HepG2 (cell line): ENCODE measurements around the gene CYTH1. TPM values are rescaled to one million over a fixed set of nuclear protein-coding genes. Genes with fewer than 3 reads are reported as not detected.
A peak's percentile ranks its signal among the peaks of the same experiment; 100 is the strongest.

Experiments
- FOXJ3 ChIP-seq: sonication (generic); formaldehyde crosslinking; IDR thresholded peaks from 2 replicates; pipeline ENCODE4 v1.4.0; 2020; ENCODE audit warnings: missing genetic modification reagents, mild to moderate bottlenecking, borderline replicate concordance
- GPN1 ChIP-seq: sonication (generic); formaldehyde crosslinking; IDR thresholded peaks from 2 replicates; pipeline ENCODE4 v1.5.1; 2020; ENCODE audit warnings: missing genetic modification reagents, borderline replicate concordance
- HDAC6 ChIP-seq: fragments of 200-600 bp; sonication (generic); IDR thresholded peaks from 2 replicates; pipeline ENCODE4 v1.7.0; 2017; ENCODE audit warnings: mild to moderate bottlenecking, antibody characterized with exemption, low read length, low read depth
- HNRNPH1 ChIP-seq: fragments of 200-400 bp; formaldehyde crosslinking; optimal IDR thresholded peaks from 2 replicates; pipeline ENCODE3; 2017; ENCODE audit warnings: mild to moderate bottlenecking, low read depth, low read length
- MYC ChIP-seq: sonication (generic); formaldehyde crosslinking; IDR thresholded peaks from 2 replicates; pipeline ENCODE4 v1.9.0; 2021; ENCODE audit warnings: missing genetic modification reagents, borderline replicate concordance
- NCOA1 ChIP-seq: sonication (generic); formaldehyde crosslinking; IDR thresholded peaks from 2 replicates; pipeline ENCODE4 v1.9.0; 2021; ENCODE audit warnings: missing genetic modification reagents
- NONO ChIP-seq, 2 experiments: fragments of 450-650 bp in 1 of 2; sonication (generic) in 1 of 2; formaldehyde crosslinking in 1 of 2; IDR thresholded peaks in 1 of 2; conservative IDR thresholded peaks in 1 of 2; 2 replicates each; pipeline versions ENCODE4 v1.6.1 to v1.8.0; 2017 to 2022; ENCODE audit warnings: mild to moderate bottlenecking in 1 of 2, missing genetic modification reagents in 1 of 2, moderate library complexity in 1 of 2
- POLR2G ChIP-seq: fragments of 200-400 bp; formaldehyde crosslinking; IDR thresholded peaks from 2 replicates; pipeline ENCODE4 v1.6.1; 2018; ENCODE audit warnings: mild to moderate bottlenecking, low read depth, low read length, moderate library complexity
- RARG ChIP-seq: sonication (generic); formaldehyde crosslinking; IDR thresholded peaks from 2 replicates; pipeline ENCODE4 v1.4.0; 2020; ENCODE audit warnings: low read depth, mild to moderate bottlenecking, missing genetic modification reagents
- RBAK ChIP-seq: sonication (generic); formaldehyde crosslinking; IDR thresholded peaks from 2 replicates; pipeline ENCODE4 v1.5.1; 2020; ENCODE audit warnings: mild to moderate bottlenecking, missing genetic modification reagents
- RFXAP ChIP-seq: sonication (generic); formaldehyde crosslinking; IDR thresholded peaks from 2 replicates; pipeline ENCODE4 v1.4.0; 2020; ENCODE audit warnings: missing genetic modification reagents, borderline replicate concordance
- SATB2 ChIP-seq: sonication (generic); formaldehyde crosslinking; IDR thresholded peaks from 2 replicates; pipeline ENCODE4 v1.5.0; 2020; ENCODE audit warnings: missing genetic modification reagents
- TEAD3 ChIP-seq: optimal IDR thresholded peaks from 2 replicates; pipeline ENCODE3; 2016; ENCODE audit warnings: borderline replicate concordance
- TOE1 ChIP-seq: sonication (generic); formaldehyde crosslinking; IDR thresholded peaks from 2 replicates; pipeline ENCODE4 v1.4.0; 2020; ENCODE audit warnings: mild to moderate bottlenecking, missing genetic modification reagents
- ZBTB7B ChIP-seq: sonication (generic); formaldehyde crosslinking; IDR thresholded peaks from 2 replicates; pipeline ENCODE4 v1.4.0; 2020; ENCODE audit warnings: missing genetic modification reagents
- ZBTB8A ChIP-seq: sonication (generic); formaldehyde crosslinking; IDR thresholded peaks from 2 replicates; pipeline ENCODE4 v1.4.0; 2020; ENCODE audit warnings: mild to moderate bottlenecking, low read depth, missing genetic modification reagents, borderline replicate concordance
- ZFP36L1 ChIP-seq: sonication (generic); formaldehyde crosslinking; IDR thresholded peaks from 2 replicates; pipeline ENCODE4 v1.8.0; 2022; ENCODE audit warnings: mild to moderate bottlenecking, missing genetic modification reagents, moderate library complexity
- ZNF20 ChIP-seq: sonication (generic); formaldehyde crosslinking; IDR thresholded peaks from 2 replicates; pipeline ENCODE4 v1.4.0; 2020; ENCODE audit warnings: mild to moderate bottlenecking, moderate library complexity, missing genetic modification reagents
- ZNF205 ChIP-seq: IDR thresholded peaks from 2 replicates; pipeline ENCODE4 v1.6.1; 2018; ENCODE audit warnings: missing biosample characterization, missing genetic modification reagents
- ZNF501 ChIP-seq: sonication (generic); formaldehyde crosslinking; IDR thresholded peaks from 2 replicates; pipeline ENCODE4 v1.5.1; 2020; ENCODE audit warnings: mild to moderate bottlenecking, moderate library complexity, missing genetic modification reagents
- ZNF550 ChIP-seq: sonication (generic); formaldehyde crosslinking; IDR thresholded peaks from 2 replicates; pipeline ENCODE4 v1.4.0; 2020; ENCODE audit warnings: mild to moderate bottlenecking, missing genetic modification reagents, borderline replicate concordance
- ZNF772 ChIP-seq: sonication (generic); formaldehyde crosslinking; IDR thresholded peaks from 2 replicates; pipeline ENCODE4 v1.5.0; 2020; ENCODE audit warnings: mild to moderate bottlenecking, missing genetic modification reagents
- ZNF83 ChIP-seq: sonication (generic); formaldehyde crosslinking; IDR thresholded peaks from 2 replicates; pipeline ENCODE4 v1.4.0; 2020; ENCODE audit warnings: missing genetic modification reagents, mild to moderate bottlenecking, borderline replicate concordance
- ZSCAN21 ChIP-seq: sonication (generic); formaldehyde crosslinking; IDR thresholded peaks from 2 replicates; pipeline ENCODE4 v1.8.0; 2022; ENCODE audit warnings: mild to moderate bottlenecking, missing genetic modification reagents, moderate library complexity, borderline replicate concordance
- ZSCAN30 ChIP-seq: sonication (generic); formaldehyde crosslinking; IDR thresholded peaks from 2 replicates; pipeline ENCODE4 v1.5.0; 2020; ENCODE audit warnings: mild to moderate bottlenecking, missing genetic modification reagents
- polyA plus RNA-seq, 8 experiments: library from polyadenylated mRNA; depleted of rRNA in 3 of 8; stranded (reverse) in 7 of 8; unstranded in 1 of 8; fragments of >200 nt; fragmentation: Illumina TruSeq in 4 of 8; extraction: Trizol in 4 of 8; gene quantifications; 2 replicates each; pipeline versions ENCODE4 v1.2.1 to v1.2.3, GENCODE V29; 2011 to 2016; ENCODE audit warnings: low read depth in 4 of 8, missing spikeins in 1 of 8, mixed read lengths in 1 of 8; ENCODE audit not compliant: insufficient read depth in 1 of 8
- total RNA-seq, 5 experiments: library from RNA; depleted of rRNA; stranded (reverse); fragments of >200 nt; fragmentation: Illumina TruSeq; extraction: Trizol; gene quantifications; 2 replicates each; pipeline ENCODE4 v1.2.3, GENCODE V29; 2016; ENCODE audit warnings: low read depth in 1 of 5
- TF ChIP-seq, protein P1 (sequence below): sonication (generic); formaldehyde crosslinking; IDR thresholded peaks from 2 replicates; pipeline ENCODE4 v1.4.0; 2020; ENCODE audit warnings: missing genetic modification reagents, mild to moderate bottlenecking, borderline replicate concordance
- TF ChIP-seq, protein P2 (sequence below): sonication (generic); formaldehyde crosslinking; IDR thresholded peaks from 2 replicates; pipeline ENCODE4 v1.5.0; 2020; ENCODE audit warnings: missing genetic modification reagents
- TF ChIP-seq, protein P3 (sequence below): IDR thresholded peaks from 2 replicates; pipeline ENCODE4 v1.6.1; 2016; ENCODE audit warnings: mild to moderate bottlenecking
- TF ChIP-seq, protein P4 (sequence below): IDR thresholded peaks from 2 replicates; pipeline ENCODE4 v1.6.1; 2016

The CYTH1 gene
- total and polyA plus RNA-seq, 2 of the 13 experiments (the other 11 are each of a cell fraction or from before 2014, with no cell fraction given): 20.1 to 48.9 TPM

DNA sequence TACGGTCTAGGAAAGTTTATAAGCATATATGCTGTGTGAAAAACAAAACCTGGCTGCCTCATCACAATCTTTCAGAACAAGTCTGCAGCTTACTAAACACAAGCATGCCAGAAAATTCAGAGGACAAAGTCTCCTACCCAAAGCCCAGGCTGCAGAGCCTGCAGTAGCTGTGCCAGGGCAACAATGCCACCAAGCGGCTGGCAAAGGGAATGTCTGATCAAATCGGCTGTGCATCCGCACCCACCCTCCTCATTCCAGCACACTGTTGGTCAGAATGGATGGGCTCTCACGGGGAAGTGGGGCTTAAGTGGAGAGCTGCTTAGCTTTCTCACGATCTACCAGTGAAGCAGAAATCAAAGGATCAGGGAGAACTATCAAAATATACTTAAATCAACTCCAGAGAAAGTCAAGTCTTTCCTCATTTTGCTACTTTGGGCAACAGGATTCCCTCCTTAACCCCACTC, 73.5 kb downstream of the CYTH1 start (continued):
- TF ChIP-seq ZNF550 (no peak), POLR2G (no peak), ZNF501 (CRISPR knock-in tag) (no peak), ZNF772 (CRISPR knock-in tag) (no peak), ZFP36L1 (CRISPR knock-in tag) (no peak; the same call in 1 of the 2 replicates), HDAC6 (no peak), RARG (CRISPR knock-in tag) (no peak), TOE1 (CRISPR knock-in tag) (peak; percentile 64; the same call in 1 of the 2 replicates), ZBTB7B (CRISPR knock-in tag) (peak; percentile 70), ZNF205 (peak; percentile 86; the same call in 1 of the 2 replicates), FOXJ3 (CRISPR knock-in tag) (no peak), ZSCAN21 (no peak), NONO (IDR thresholded peaks at IDR 0.05) (no peak), NONO (CRISPR knock-in tag; conservative IDR thresholded peaks at IDR 0.05) (no peak), ZNF83 (CRISPR knock-in tag) (no peak), HNRNPH1 (no peak), RFXAP (CRISPR knock-in tag) (no peak; the same call in 1 of the 2 replicates), NCOA1 (CRISPR knock-in tag) (no peak), TEAD3 (CRISPR knock-in tag) (peak; percentile 94), MYC (CRISPR knock-in tag) (no peak), SATB2 (no peak), ZBTB8A (no peak), ZSCAN30 (CRISPR knock-in tag) (no peak), ZNF20 (no peak), RBAK (CRISPR knock-in tag) (no peak), GPN1 (CRISPR knock-in tag) (no peak)
- TF ChIP-seq, protein P1, sequence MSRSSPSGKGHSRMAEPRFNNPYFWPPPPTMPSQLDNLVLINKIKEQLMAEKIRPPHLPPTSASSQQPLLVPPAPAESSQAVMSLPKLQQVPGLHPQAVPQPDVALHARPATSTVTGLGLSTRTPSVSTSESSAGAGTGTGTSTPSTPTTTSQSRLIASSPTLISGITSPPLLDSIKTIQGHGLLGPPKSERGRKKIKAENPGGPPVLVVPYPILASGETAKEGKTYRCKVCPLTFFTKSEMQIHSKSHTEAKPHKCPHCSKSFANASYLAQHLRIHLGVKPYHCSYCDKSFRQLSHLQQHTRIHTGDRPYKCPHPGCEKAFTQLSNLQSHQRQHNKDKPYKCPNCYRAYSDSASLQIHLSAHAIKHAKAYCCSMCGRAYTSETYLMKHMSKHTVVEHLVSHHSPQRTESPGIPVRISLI (CRISPR knock-in tag): peak; percentile 49; the same call in 1 of the 2 replicates
- TF ChIP-seq, protein P2, sequence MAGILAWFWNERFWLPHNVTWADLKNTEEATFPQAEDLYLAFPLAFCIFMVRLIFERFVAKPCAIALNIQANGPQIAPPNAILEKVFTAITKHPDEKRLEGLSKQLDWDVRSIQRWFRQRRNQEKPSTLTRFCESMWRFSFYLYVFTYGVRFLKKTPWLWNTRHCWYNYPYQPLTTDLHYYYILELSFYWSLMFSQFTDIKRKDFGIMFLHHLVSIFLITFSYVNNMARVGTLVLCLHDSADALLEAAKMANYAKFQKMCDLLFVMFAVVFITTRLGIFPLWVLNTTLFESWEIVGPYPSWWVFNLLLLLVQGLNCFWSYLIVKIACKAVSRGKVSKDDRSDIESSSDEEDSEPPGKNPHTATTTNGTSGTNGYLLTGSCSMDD: no peak
- TF ChIP-seq, protein P3, sequence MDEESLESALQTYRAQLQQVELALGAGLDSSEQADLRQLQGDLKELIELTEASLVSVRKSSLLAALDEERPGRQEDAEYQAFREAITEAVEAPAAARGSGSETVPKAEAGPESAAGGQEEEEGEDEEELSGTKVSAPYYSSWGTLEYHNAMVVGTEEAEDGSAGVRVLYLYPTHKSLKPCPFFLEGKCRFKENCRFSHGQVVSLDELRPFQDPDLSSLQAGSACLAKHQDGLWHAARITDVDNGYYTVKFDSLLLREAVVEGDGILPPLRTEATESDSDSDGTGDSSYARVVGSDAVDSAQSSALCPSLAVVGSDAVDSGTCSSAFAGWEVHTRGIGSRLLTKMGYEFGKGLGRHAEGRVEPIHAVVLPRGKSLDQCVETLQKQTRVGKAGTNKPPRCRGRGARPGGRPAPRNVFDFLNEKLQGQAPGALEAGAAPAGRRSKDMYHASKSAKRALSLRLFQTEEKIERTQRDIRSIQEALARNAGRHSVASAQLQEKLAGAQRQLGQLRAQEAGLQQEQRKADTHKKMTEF (CRISPR knock-in tag): peak; percentile 60
- TF ChIP-seq, protein P4, sequence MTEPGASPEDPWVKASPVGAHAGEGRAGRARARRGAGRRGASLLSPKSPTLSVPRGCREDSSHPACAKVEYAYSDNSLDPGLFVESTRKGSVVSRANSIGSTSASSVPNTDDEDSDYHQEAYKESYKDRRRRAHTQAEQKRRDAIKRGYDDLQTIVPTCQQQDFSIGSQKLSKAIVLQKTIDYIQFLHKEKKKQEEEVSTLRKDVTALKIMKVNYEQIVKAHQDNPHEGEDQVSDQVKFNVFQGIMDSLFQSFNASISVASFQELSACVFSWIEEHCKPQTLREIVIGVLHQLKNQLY (CRISPR knock-in tag): 0 out of 2 replicates have a peak, but pooled peaks have one; percentile 53
